ELR (cell line): Measurements from ENCODE around the gene FA2H.
"Not testable (repeated sequence)": the region's sequence is repeated elsewhere in the genome, so short reads cannot be mapped to it uniquely, and the experiment has no call there.

ENCODE experiments used
- DNase-seq: peaks from one replicate; pipeline ENCODE4 v3.0.0-alpha.2; 2015; ENCODE audit warnings: low read depth

Gene FA2H, protein sequence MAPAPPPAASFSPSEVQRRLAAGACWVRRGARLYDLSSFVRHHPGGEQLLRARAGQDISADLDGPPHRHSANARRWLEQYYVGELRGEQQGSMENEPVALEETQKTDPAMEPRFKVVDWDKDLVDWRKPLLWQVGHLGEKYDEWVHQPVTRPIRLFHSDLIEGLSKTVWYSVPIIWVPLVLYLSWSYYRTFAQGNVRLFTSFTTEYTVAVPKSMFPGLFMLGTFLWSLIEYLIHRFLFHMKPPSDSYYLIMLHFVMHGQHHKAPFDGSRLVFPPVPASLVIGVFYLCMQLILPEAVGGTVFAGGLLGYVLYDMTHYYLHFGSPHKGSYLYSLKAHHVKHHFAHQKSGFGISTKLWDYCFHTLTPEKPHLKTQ

DNA sequence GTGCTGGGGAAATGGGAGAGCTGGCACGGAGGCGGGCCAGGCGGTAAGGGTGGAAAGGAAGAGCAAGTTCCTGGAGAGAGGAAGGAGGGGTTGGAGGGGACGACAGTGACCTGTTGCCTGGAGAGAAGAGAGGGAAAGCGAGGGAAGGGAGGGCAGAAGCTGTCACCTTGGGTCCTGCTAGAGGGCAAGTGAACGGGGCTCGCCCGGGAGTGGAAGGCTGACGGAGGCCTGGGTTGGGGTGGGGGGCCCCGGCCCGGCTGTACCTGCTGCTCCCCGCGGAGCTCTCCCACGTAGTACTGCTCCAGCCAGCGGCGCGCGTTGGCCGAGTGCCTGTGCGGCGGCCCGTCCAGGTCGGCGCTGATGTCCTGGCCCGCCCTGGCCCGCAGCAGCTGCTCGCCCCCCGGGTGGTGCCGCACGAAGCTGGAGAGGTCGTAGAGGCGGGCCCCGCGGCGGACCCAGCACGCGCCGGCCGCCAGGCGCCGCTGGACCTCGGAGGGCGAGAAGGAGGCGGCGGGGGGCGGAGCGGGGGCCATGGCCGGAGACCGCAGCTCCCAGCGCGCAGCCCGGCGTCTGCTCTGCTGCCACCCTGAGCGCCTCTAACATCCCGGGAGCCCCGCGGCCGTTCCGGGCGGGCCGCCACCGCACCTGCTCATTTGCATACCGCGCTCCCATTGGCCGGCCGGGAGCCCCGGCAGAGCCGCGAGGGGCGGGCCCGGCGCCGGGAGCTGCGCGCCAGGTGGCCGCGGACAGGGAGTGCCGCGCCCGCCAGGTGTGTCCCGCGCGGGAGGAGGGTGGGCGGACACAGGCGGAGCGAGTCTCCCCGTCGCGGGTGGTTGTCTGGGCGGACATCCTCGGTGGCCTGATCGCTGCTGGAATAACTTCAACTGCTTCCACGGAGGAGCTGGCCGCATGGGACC, at the start of gene FA2H:
FA2H (minus strand) TSS at position 598 of the 917 bp plus-strand sequence; CDS start at position 533, 65 bp downstream.
- DNase-seq = peak; percentile 69

DNA sequence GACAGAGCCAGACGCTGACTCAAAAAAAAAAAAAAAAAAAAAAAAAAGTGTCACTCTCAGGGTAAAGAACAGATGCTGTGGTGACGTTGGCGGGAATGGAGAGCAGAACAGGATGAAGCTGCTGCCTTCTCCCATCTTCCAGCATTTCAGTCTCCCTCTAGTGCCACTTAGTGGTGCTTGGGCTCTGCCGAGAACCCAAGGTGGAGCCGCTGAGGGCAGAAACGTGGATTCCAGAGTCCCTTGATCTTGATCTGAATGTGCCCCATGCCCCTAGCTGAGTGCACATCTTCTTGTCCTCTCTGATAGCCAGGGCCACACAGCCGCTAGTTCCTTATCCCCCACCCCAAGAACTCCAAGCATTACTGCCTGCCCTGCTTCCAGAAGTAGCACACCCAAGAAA, 43.2 kb upstream of the FA2H start:
- DNase-seq = peak; percentile 14

DNA sequence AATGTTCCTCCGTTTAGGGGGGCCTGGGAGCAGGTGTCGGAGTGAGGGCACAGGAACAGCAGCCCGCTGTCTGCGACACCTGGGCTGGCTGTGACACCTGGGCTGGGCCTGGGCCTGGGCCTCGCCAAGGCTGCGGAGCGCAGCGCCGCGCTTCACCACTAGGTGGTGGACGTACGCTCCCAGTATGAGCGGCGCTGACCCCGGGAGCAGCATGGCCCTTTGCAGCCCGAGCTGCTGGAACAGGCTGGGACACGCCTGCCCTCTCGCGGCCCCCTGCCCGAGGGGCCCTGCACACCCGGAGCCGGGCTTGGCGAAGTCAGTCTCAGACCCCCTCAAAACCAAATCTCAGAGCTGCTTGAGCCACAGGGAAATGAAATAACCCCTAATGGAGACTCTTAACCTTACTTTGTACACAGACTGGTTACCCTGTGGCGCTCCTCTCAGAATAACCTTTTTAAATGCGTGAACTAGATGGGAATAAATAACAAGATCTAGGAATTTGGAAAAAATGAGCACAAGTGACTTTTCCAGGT, 38.6 kb upstream of the FA2H start:
- peak; percentile 86 for DNase-seq

DNA sequence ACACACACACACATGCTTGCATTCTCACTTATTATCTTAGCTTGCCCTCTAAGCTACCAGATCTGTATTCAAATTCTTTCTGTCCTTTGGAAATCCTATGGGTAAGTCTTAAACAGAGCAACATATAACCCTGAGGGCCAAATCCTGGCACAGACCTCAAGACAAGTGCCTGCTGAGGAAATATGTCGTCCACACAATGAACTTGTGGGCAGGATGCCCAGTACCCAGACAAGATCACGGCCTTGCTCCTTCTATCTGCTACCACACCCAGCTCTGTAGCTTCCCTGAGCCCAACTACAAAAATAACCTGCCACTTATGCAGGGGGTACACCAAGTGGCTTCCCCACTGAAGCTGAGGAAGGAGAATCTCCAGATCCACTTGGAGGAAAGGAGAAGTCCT, 37.3 kb upstream of the FA2H start:
- no peak for DNase-seq

DNA sequence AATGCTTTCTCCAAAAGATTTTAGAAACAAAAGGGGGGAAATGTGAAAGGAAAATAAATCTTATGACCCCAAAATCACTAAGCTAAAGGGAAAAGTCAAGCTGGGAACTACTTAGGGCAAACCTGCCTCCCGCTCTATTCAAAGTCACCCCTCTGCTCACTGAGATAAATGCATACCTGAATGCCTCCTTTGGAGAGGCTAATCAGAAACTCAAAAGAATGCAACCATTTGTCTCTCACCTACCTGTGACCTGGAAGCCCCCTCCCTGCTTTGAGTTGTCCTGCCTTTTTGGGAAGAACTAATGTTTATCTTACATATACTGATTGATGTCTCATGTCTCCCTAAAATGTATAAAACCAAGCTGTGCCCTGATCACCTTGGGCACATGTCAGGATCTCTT, 36.6 kb upstream of the FA2H start:
- DNase-seq = not testable (repeated sequence)

DNA sequence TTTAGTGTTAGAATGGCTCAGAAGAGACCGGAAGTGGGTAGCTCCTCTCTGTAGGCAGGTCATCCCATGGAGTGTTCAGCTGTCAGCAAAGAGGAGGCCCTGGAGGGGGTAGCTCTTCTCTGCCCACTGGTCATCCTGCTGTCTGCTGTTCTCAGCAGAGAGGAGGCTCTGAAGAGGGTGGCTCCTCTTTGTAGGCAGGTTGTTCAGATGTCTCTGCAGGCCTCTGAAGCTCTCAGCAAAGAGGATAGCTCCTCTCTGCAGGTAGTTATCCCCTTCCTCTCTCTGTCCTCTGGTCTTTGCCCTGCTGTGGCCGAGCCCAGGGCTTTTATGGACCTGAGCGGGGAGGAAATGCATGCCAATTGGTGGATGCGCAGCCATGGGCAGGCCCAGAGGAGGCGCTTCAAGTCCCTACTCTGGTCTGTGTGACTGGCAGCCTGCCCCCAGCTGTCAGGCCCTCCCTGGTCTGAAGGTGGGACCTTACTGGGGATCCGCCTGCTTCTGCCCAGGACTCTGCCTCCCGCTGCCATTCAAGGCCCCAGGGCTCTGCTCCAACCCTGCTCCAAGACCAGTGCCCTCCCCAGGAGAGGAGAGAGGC, 32.5 kb upstream of the FA2H start:
- no peak for DNase-seq

DNA sequence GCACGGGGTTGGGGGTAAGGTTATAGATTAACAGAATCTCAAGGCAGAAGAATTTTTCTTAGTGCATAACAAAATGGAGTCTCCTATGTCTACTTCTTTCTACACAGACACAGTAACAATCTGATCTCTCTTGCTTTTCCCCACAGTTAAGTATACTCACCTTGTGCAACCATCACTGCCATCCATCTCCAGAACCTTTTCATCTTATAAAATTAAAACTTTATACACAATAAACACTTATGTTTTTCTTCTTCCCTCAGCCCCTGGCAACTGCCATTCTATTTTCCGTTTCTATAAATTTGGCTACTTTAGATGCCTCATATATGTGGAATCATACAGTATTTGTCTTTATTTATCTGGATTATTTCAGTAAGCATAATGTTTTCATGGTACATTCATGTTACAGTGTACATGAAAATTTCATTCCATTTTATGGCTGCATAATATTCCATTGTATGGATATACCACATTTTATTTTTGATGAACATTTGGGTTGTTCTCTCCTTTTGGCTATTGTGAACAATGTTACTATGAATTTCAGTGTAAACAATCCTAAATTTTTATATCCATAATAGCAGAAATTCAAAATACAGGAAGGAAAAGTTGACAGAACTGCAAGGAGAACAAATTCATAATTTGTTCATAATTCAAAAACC, 25.7 kb upstream of the FA2H start:
- no peak for DNase-seq

DNA sequence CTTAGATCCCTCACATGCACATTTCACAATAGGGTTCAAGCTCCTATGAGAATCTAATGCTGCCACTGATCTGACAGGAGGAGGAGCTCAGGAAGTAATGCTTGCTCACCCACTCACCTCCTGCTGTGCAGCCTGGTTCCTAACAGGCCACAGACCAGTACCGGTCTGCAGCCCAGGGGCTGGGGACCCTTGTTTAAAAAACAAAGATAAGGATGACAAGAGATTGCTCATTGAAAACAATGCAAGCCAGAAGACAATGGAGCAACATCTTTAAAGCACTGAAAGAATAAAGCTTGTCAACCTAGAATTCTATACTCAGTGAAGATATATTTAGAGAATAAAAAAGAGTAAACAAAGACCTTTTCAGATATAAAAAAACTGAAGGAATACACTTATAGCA, 22.8 kb upstream of the FA2H start:
- DNase-seq = no peak

DNA sequence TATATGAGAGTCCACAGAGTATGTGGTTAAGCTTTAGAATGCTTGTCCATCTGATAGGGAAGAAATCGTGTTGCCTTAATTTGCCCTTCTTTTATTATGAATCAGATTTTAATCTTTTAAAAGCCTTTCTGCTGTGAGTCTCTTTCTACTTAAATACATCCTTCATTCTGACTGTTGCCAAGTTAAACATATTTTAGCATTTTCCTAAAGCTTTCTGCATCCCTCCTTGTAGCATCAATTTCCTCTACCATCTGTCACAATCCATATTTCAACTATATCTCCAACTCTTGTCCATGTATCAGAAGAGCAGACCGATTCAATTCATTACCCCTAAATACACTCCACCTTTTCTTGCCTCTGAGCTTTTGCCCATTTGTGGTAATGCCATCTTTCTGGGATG, 20.5 kb upstream of the FA2H start:
- no peak for DNase-seq

DNA sequence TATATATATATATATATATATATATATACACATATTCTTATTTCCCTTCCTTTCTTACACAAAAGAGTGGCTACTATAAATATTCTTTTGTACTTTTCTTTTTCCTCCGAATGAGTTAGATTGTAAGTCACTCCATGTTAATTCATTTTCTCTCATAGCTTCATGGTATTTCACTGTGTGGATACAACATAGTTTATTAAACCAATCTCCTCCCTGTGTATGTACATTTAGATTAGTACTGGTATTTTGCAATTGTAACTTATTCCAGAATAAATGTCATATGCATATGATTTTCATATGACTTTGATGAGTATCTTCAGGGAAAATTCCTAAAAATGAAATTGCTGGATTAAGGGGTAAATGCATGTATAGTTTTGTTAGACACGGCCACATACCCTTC, 20.0 kb upstream of the FA2H start:
- no peak for DNase-seq

DNA sequence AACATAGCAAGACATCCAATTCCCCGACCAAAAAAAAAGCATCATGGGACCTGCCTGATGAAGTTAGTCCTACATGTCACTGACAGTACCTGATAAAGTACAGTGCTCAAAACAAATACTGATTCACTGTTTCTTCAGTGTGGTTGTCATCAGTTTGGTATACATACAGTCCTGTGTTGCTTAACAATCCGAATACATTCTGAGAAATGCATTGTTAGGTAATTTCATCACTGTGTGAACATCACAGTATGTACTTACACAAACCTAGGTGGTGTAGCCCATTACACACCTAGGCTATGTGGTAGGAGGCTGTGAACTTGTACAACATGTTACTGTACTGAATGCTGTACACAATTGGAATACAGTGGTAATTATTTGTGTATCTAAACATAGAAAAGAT, 19.0 kb upstream of the FA2H start:
- DNase-seq = no peak

DNA sequence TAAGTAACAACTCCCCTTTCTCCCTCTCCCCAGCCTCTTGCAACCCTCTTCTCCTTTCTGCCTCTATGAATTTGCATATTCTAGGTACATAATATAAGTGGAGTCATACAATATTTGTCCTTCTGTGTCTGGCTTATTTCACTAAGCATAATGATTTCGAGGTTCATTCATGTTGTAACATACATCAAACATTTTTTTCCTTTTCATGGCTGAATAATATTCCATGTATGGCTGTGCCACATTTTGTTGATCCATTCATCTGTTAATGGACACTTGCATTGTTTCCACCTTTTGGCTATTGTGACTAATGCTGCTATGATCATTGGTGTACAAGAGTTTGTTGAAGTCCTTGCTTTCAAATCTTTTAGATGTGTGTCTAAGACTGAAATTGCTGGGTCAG, 17.6 kb upstream of the FA2H start:
- DNase-seq = no peak

DNA sequence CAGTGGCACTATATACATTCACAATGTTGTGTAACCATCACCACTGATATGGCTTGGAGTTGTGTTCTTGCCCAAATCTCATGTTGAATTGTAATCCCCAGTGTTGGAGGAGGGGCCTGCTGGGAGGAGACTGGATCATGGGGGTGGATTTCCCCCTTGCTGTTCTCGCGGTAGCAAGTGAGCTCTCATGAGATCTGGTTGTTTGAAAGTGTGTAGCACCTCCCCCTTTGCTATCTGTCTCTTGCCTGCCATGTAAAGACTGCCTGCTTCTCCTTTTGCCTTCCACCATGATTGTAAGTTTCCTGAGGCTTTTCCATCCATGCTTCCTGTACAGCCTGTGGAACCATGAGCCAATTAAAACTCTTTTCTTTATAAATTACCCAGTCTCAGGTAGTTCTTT, 17.1 kb upstream of the FA2H start:
- not testable (repeated sequence) for DNase-seq

DNA sequence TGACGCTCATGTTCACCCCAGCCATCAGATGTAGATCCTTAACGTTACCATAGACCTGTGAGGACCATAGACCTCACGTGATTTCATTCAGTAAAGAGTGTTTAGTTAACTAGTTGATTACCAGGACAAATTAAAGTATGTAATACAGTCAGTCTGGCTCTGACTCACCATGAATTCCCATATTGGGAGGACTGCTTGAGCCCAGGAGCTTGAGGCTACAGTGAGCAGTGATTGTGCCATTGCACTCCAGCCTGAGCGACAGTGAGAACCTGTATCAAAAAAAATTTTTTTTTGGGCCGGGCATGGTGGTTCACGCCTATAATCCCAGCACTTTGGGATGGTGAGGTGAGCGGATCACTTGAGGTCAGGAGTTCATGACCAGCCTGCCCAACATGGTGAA, 13.5 kb upstream of the FA2H start:
- DNase-seq = no peak

DNA sequence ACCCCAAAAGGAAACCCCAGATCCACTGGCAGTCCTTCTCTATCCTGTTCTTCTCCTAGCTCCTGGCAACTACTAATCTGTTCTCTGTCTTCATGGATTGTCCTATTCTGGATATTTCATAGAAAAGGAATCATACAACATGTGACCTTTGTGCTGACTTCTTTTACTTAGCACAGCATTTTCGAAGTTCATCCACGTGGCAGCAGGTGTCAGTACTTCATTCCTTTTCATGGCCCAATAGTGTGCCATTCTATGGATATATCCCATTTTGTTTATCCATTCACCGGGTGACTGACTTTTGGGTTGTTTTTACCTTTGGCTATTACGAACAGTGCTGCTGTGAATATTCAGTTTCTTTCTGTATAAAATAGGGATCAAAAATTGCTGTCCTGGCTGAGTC, 10.4 kb upstream of the FA2H start:
- DNase-seq = no peak

DNA sequence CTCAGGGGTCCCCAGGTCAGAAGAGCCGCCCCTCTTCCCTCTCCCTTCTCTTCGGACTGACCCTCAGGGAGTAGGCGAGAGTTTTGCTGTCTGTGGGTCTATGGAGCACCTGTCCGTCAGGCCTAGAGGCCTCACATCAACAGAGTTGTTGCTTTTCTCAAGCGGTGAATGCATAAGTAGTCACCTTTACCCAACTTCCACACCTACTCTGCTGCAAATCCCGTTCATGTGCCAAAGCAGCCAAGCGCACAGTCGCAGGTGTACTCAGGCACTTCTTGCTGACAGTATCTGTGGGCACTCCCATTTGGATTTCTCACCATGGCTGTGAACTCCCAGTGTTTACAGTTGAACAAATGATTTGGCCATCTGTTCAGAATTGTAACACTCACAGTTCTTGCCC, 4.0 kb upstream of the FA2H start:
- DNase-seq = no peak

DNA sequence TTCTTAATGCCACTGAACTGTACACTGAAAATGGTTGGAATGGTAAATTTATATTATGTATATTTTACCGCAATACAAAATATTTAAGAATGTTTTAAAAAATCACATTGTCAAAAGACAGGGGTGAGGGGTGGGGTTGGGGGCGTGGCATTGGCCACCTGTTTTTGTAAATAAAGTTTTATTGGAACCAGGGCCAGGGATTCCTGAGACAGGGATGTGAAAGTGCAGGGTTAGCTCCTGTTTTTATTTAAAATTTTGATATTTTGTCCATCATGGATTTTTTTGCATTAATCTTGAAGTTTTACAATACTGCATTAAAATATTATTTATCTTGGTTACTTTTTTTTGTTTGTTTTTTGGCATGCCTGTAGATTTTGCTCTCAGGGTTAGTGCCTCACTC, 2.3 kb upstream of the FA2H start:
- DNase-seq = no peak

DNA sequence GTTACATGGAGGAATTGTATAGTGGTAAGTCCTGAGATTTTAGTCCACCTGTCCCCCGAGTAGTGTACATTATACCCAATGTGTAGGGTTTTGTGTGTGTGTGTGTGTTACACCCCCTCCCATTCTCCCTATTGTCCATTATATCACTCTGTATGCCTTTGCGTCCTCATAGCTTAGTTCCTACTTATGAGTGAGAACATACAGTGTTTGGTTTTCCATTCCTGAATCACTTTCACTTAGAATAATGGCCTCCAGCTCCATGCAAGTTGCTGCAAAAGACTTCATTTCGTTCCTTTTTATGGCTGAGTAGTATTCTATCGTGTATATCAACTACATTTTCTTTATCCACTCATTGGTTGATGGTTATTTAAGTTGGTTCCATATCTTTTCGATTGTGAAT, 635 bp upstream of the FA2H start:
- DNase-seq = no peak

DNA sequence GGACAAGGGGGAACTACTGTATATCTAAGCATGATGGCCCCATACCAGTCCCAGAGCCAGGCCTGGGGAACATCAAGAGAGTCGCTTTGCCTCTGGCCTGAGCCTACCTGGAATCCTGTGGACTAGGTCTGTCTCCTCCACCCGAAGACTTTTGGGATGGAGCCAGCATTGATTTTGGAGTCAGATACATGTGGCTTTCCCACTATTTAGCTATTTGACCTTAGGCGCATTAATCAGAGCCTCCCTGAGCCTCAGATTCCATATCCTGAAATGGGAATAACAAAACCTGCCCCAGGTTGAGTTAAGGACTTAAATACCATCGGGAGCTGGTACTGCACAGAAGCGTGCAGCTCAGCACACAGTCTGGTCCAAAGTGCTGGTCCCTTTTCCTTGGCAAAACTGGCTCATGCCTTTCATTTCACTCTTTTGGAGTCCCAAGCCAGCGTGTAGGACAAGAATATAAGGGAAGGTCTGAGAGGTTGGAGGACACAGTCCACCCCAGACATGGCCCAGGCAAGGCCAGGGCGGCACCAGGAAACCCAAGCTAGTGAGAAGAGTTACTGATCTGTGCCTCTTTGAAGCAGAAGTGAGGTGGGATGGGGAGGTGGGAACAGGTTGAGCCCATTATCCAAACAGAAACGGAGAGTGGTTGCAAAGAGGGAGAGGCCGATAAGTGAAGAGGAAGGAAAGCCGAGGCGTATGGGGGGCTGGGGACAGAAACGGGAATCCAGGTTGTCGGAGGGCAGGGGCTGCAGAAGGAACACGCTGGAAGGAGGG, 986 bp downstream of the FA2H start:
- DNase-seq = no peak

DNA sequence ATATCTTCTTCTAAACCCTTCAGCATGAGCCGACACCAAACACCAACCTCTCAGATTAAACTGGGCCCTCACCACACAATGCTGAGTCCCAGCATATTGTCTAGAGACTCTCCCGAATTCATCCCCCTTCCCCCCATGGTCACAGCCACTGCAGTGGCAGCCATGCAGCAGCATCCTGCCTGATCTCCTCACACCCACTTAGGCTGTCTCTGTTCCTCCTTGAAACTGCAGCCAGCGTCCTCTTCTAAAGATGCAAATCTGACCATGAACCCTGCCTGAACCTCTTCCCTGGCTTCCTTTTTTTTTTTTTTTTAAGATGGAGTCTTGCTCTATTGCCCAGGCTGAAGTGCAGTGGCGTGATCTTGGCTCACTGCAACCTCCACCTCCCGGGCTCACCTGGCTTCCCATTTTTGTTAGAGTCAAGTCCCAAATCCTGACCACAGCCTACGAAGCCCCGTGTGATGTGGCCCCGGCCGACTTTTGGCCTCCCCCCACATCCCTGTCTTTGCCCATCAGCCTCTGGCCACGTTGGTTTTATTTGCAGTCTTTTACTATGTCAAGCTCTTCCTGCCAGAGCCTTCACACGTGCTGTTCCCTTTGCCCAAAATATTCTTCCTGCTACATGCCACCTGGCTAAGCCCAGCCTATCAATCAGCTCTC, 2.8 kb downstream of the FA2H start:
- DNase-seq = no peak
